GM06990 (cell line): Measurements from ENCODE around the gene CLRN1.

Experiments used
- DNase-seq: peaks from one replicate; pipeline ENCODE4 v3.0.0-alpha.2; 2011; ENCODE audit not compliant: insufficient read length; ENCODE audit errors: extremely low read depth
- H3K27me3 ChIP-seq: replicated peaks from 2 replicates; pipeline ENCODE4 v1.6.0; 2011; ENCODE audit warnings: low read length; ENCODE audit not compliant: control insufficient read depth, insufficient read depth
- H3K36me3 ChIP-seq: 2 replicates; pipeline ENCODE4 v1.5.1; 2011; ENCODE audit warnings: low read length; ENCODE audit not compliant: control insufficient read depth, insufficient read depth
- H3K4me3 ChIP-seq: replicated peaks from 2 replicates; pipeline ENCODE4 v1.5.1; 2011; ENCODE audit warnings: low read depth, mild to moderate bottlenecking, control low read depth, low read length
- TF ChIP-seq, protein P1 (sequence below): IDR thresholded peaks from 2 replicates; pipeline ENCODE4 v1.5.1; 2011; ENCODE audit warnings: low read length, control low read depth, mild to moderate bottlenecking, inconsistent platforms; ENCODE audit not compliant: insufficient read depth, poor library complexity, severe bottlenecking

Gene CLRN1

GRCh38 chr3:150926328-150926727 is 46.2 kb downstream of the CLRN1 start:
- Histone ChIP-seq H3K27me3 (no peaks in the 10 kb centered on the region; the same call in 1 of the 2 replicates), H3K36me3 (no peaks in the 10 kb centered on the region), H3K4me3 (no peak overlapping the region)
- DNase-seq, result no peak
- TF ChIP-seq, protein P1, sequence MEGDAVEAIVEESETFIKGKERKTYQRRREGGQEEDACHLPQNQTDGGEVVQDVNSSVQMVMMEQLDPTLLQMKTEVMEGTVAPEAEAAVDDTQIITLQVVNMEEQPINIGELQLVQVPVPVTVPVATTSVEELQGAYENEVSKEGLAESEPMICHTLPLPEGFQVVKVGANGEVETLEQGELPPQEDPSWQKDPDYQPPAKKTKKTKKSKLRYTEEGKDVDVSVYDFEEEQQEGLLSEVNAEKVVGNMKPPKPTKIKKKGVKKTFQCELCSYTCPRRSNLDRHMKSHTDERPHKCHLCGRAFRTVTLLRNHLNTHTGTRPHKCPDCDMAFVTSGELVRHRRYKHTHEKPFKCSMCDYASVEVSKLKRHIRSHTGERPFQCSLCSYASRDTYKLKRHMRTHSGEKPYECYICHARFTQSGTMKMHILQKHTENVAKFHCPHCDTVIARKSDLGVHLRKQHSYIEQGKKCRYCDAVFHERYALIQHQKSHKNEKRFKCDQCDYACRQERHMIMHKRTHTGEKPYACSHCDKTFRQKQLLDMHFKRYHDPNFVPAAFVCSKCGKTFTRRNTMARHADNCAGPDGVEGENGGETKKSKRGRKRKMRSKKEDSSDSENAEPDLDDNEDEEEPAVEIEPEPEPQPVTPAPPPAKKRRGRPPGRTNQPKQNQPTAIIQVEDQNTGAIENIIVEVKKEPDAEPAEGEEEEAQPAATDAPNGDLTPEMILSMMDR, result no peak

- DNase-seq, result peak; percentile 41
- TF ChIP-seq, protein P1, result peak; percentile 88
- Histone ChIP-seq H3K4me3 (0 out of 2 replicates have a peak overlapping the region, but pooled peaks have one; percentile 24), H3K36me3 (no peaks in the 10 kb centered on the region), H3K27me3 (no peaks in the 10 kb centered on the region; the same call in 1 of the 2 replicates)
Observed at GRCh38 chr3:150925751-150926201, 46.8 kb downstream of the CLRN1 start.

DNA sequence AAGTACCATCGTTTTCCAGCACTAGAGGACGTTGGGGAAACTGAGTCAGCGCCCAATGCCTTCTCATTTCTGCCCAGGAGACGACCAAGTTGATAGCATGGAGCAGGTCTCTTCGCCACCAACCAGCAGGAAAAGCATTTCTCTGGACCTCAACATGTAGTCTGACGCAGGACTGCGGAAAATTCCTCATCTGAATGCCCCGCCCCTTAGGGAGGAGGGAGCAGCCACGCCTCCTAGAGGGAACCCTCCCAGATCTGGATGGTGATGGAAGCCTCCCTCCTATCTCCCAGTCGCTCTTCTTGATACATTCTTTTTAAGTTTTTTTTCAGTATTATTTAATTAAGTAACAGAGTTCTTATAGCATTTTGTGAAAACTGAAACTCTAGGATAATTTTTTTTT is 49.9 kb downstream of the CLRN1 start:
- H3K4me3 ChIP-seq, result no peak overlapping the region
- H3K27me3 ChIP-seq, result no peaks in the 10 kb centered on the region; the same call in 1 of the 2 replicates
- DNase-seq, result no peak
- TF ChIP-seq, protein P1, result no peak
- H3K36me3 ChIP-seq, result no peaks in the 10 kb centered on the region

DNA sequence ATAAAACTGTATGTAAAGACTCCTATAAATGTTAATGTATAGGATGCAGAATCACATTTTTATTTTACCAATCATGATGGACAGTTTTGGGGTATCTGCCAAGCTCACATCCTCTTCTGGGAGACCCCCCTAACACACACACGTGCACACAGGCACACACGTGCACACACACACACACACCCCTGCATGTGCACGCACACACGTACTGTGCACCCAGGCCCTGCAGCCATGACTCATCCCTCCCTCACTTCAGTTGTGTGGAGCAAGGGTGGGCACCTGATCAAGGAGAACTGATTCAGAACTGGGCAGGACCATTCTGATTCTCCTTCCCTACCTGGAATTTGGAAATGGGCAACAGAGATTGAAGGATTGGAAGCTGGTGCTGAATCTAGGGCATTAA is 51.3 kb downstream of the CLRN1 start:
- no peak for DNase-seq
- Histone ChIP-seq H3K36me3 (no peaks in the 10 kb centered on the region), H3K4me3 (no peak overlapping the region), H3K27me3 (no peaks in the 10 kb centered on the region; the same call in 1 of the 2 replicates)
- TF ChIP-seq, protein P1, result no peak

DNA sequence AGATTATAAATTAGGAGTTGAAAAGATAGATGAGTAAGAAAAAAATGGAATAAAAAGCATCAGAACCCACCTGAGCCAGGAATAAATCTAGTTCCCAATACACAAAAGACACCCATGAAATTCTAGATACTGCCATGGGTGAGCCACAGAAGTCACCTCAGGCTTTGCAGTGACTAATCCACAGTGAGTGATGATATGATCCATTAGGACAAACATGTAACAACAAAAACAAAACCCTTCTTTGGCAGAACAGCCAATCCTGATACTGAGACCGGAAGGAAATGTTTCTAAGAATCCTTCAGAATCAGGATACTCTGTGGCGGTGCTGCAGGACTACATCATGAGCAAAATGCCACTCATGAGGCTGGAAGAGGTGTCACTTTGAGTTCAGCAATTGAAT is 52.3 kb downstream of the CLRN1 start:
- no peak for DNase-seq
- TF ChIP-seq, protein P1, result no peak
- Histone ChIP-seq H3K27me3 (no peaks in the 10 kb centered on the region; the same call in 1 of the 2 replicates), H3K4me3 (no peak overlapping the region), H3K36me3 (no peaks in the 10 kb centered on the region)

DNA sequence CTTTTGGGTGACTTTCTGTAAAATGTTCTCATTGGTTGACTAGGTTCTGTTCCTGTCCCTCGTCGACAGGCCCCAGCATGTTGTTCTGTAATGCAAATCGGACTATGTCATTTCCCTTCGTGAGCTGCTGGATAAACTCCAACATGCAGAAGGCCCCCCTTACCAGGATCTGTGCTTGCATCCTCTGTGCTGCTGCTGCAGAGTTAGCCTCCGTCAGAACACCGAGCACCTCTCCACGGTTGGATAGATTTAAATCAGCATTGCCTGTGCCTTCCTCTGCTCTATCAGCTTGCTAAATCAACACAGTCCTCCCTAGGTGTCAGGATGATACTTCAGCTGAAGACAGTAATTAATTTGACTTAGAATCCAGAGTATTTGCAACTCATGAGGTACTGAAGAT is 54.6 kb downstream of the CLRN1 start:
- DNase-seq, result no peak
- no peak overlapping the region for H3K4me3 ChIP-seq
- H3K36me3 ChIP-seq, result no peaks in the 10 kb centered on the region
- no peaks in the 10 kb centered on the region; the same call in 1 of the 2 replicates for H3K27me3 ChIP-seq
- TF ChIP-seq, protein P1, result no peak
